A673 (cell line): ENCODE data around the gene ZNF365. TPM values are rescaled to one million over a fixed set of nuclear protein-coding genes. Genes with fewer than 3 reads are reported as not detected.

ENCODE experiments used
- BruUV-seq: library from RNA; stranded (reverse); fragments of 400-500 nt; replicated peaks from 2 replicates; lab custom pipeline; 2021; lab: Mats Ljungman, UMichigan
- CTCF ChIA-PET: fragments of 300-600 bp; sonication (Branson Sonifier 250); formaldehyde crosslinking; loops from one replicate; lab custom pipeline; 2022; ENCODE audit warnings: antibody characterized with exemption; lab: Charles Lee
- POLR2A ChIA-PET: fragments of 300-600 bp; sonication (Branson Sonifier 250); formaldehyde crosslinking; loops from one replicate; lab custom pipeline; 2022; ENCODE audit warnings: antibody characterized with exemption; ENCODE audit not compliant: low non-redundant PET; lab: Charles Lee
- DNase-seq: peaks from one replicate; pipeline ENCODE4 v3.0.0-alpha.2; 2015; ENCODE audit warnings: low spot score
- H3K27ac ChIP-seq: fragments of 200-600 bp; sonication (generic); 2 replicates; pipeline ENCODE4 v1.5.1; 2016; ENCODE audit warnings: mixed run types, low read depth, mild to moderate bottlenecking, mixed read lengths, antibody characterized with exemption, low read length; ENCODE audit not compliant: poor library complexity, severe bottlenecking
- H3K27me3 ChIP-seq: fragments of 200-600 bp; sonication (generic); replicated peaks from 2 replicates; pipeline ENCODE4 v1.6.1; 2017; ENCODE audit warnings: mixed run types, low read depth, mild to moderate bottlenecking, mixed read lengths, antibody characterized with exemption, low read length; ENCODE audit not compliant: insufficient read depth, poor library complexity
- H3K36me3 ChIP-seq: fragments of 200-600 bp; sonication (generic); 2 replicates; pipeline ENCODE4 v1.6.1; 2016; ENCODE audit warnings: mixed run types, mild to moderate bottlenecking, mixed read lengths, antibody characterized with exemption, low read length; ENCODE audit not compliant: insufficient read depth, poor library complexity, severe bottlenecking
- H3K4me1 ChIP-seq: fragments of 200-600 bp; sonication (generic); 2 replicates; pipeline ENCODE4 v1.6.1; 2017; ENCODE audit warnings: mixed run types, mild to moderate bottlenecking, mixed read lengths, antibody characterized with exemption, low read length; ENCODE audit not compliant: insufficient read depth, poor library complexity, severe bottlenecking
- H3K4me3 ChIP-seq: fragments of 200-600 bp; sonication (generic); 2 replicates; pipeline ENCODE4 v1.5.1; 2016; ENCODE audit warnings: low read depth, mixed run types, mild to moderate bottlenecking, mixed read lengths, low read length; ENCODE audit not compliant: poor library complexity, severe bottlenecking
- H3K9me3 ChIP-seq: fragments of 200-600 bp; sonication (generic); 2 replicates; pipeline ENCODE4 v1.6.1; 2016; ENCODE audit warnings: mixed run types, low read depth, mild to moderate bottlenecking, mixed read lengths, antibody characterized with exemption, low read length; ENCODE audit not compliant: poor library complexity, severe bottlenecking
- CTCF ChIP-seq: fragments of 300-800, 200-600 bp; sonication (generic); conservative IDR thresholded peaks from 2 replicates; pipeline ENCODE4 v1.5.1; 2017; ENCODE audit warnings: low read depth, mild to moderate bottlenecking, antibody characterized with exemption, low read length, moderate library complexity, mixed read lengths
- EZH2 ChIP-seq: fragments of 200-600 bp; sonication (generic); IDR thresholded peaks from 2 replicates; pipeline ENCODE4 v1.6.1; 2017; ENCODE audit warnings: borderline replicate concordance, low read depth, mild to moderate bottlenecking, mixed read lengths, antibody characterized with exemption, low read length; ENCODE audit not compliant: poor library complexity, severe bottlenecking
- intact Hi-C: fragments of 100-400 bp; cut with micrococcal nuclease; formaldehyde crosslinking; loops from one replicate; pipeline ENCODE4 v1.10.0; 2022; ENCODE audit not compliant: unreplicated experiment
- total RNA-seq: library from RNA; stranded (reverse); gene quantifications from 2 replicates; pipeline ENCODE4 v1.2.3, GENCODE V29; 2021

The ZNF365 gene
- total RNA-seq, 1 experiment from 2014 or later, result 0.56 TPM

GRCh38 chr10:62384057-62384446 lies 9.9 kb downstream of the ZNF365 start:
- CTCF ChIA-PET, result no interaction called here
- Histone ChIP-seq H3K4me3 (no peak overlapping the region), H3K9me3 (no peaks in the 10 kb centered on the region), H3K36me3 (no peaks in the 10 kb centered on the region), H3K4me1 (peaks cover 8% of the 10 kb centered on the region), H3K27ac (no peak overlapping the region), H3K27me3 (no peaks in the 10 kb centered on the region)
- intact Hi-C loops, result no loop called here
- no TSS peak for BruUV-seq
- POLR2A ChIA-PET, result interaction anchor here (0.7 kb wide), 1 partner anchor 633 kb away, joined by 7 read pairs; no protein-coding TSS in a partner anchor
- TF ChIP-seq EZH2 (no peak), CTCF (no peak)
- no peak for DNase-seq

GRCh38 chr10:62384447-62385081 lies 10.4 kb downstream of the ZNF365 start:
- no peak overlapping the region for H3K27ac ChIP-seq
- no peak overlapping the region for H3K4me3 ChIP-seq
- H3K4me1 ChIP-seq, result peaks cover 8% of the 10 kb centered on the region
- H3K36me3 ChIP-seq, result no peaks in the 10 kb centered on the region
- no peaks in the 10 kb centered on the region for H3K27me3 ChIP-seq
- TF ChIP-seq CTCF, result no peak
- TF ChIP-seq EZH2, result no peak
- intact Hi-C loops, result no loop called here
- POLR2A ChIA-PET, result no interaction called here
- DNase-seq, result no peak
- BruUV-seq, result no TSS peak
- CTCF ChIA-PET, result no interaction called here
- H3K9me3 ChIP-seq, result no peaks in the 10 kb centered on the region

- no peaks in the 10 kb centered on the region for H3K27me3 ChIP-seq
- H3K4me1 ChIP-seq, result peaks cover 8% of the 10 kb centered on the region
- ChIA-PET POLR2A (interaction anchor here (0.7 kb wide), 1 partner anchor 1629 kb away, joined by 3 read pairs; no protein-coding TSS in a partner anchor), CTCF (no interaction called here)
- H3K36me3 ChIP-seq, result no peaks in the 10 kb centered on the region
- TF ChIP-seq CTCF, result no peak
- no peak for TF ChIP-seq EZH2
- no peaks in the 10 kb centered on the region for H3K9me3 ChIP-seq
- H3K27ac ChIP-seq, result no peak overlapping the region
- intact Hi-C loops, result no loop called here
- no TSS peak for BruUV-seq
- DNase-seq, result peak; percentile 51
- no peak overlapping the region for H3K4me3 ChIP-seq
These were observed 12.5 kb downstream of the ZNF365 start for GRCh38 chr10:62386356-62387320.
